Tibial nerve (tissue), 3 donors: ENCODE data around the gene YJEFN3.

Experiments used
- POLR2A ChIP-seq, 2 donors: fragments of 450-650 bp; IDR thresholded peaks; one replicate each; pipeline ENCODE4 v1.6.1; 2017; ENCODE audit warnings: antibody characterized with exemption in 2 of 2, mild to moderate bottlenecking in 2 of 2, moderate library complexity in 2 of 2
- TF ChIP-seq, protein P1 (sequence below), 5 experiments: fragments of 200-600 bp in 3 of 5; fragments of 450-650 bp in 2 of 5; sonication (generic) in 3 of 5; IDR thresholded peaks; one replicate each; pipeline ENCODE4 v1.5.1; 2016 to 2019; ENCODE audit warnings: antibody characterized with exemption in 5 of 5, mild to moderate bottlenecking in 3 of 5, moderate library complexity in 2 of 5

DNA sequence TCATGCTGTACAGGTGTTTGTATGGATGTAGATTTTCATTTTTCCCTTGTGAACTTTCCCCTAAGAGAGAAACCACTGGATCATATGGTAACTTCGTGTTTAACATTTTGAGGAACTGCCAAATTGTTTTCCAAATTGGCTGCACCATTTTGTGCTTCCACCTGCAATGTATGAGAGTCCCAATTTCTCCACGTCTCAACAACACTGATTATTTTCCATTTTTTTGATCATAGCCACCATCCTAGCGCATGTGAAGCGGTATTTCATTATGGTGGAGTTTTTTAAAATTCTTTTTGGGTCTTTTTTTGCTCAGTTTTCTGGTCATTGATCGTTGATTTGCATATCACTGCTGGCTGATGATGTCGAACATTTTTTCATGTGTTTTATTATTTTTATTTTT lies 7.7 kb upstream of the YJEFN3 start:
- TF ChIP-seq, protein P1, sequence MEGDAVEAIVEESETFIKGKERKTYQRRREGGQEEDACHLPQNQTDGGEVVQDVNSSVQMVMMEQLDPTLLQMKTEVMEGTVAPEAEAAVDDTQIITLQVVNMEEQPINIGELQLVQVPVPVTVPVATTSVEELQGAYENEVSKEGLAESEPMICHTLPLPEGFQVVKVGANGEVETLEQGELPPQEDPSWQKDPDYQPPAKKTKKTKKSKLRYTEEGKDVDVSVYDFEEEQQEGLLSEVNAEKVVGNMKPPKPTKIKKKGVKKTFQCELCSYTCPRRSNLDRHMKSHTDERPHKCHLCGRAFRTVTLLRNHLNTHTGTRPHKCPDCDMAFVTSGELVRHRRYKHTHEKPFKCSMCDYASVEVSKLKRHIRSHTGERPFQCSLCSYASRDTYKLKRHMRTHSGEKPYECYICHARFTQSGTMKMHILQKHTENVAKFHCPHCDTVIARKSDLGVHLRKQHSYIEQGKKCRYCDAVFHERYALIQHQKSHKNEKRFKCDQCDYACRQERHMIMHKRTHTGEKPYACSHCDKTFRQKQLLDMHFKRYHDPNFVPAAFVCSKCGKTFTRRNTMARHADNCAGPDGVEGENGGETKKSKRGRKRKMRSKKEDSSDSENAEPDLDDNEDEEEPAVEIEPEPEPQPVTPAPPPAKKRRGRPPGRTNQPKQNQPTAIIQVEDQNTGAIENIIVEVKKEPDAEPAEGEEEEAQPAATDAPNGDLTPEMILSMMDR (IDR thresholded peaks at IDR 0.05) = no peak
- no peak for TF ChIP-seq POLR2A (IDR thresholded peaks at IDR 0.05)
